HG02571 (cell line): ENCODE data around the gene TSHZ1.

Experiments used
- ATAC-seq: cut with Tn5 transposase; IDR thresholded peaks from one replicate; pipeline ENCODE4 v1.9.1; 2021; ENCODE audit warnings: mild to moderate bottlenecking, moderate library complexity; ENCODE audit not compliant: unreplicated experiment

Gene TSHZ1

GRCh38 chr18:75268364-75268646 lies 57.7 kb downstream of the TSHZ1 start:
- ATAC-seq: no peak

- ATAC-seq: no peak
These were observed 58.6 kb downstream of the TSHZ1 start for GRCh38 chr18:75269124-75269680.

GRCh38 chr18:75269696-75270095 lies 59.1 kb downstream of the TSHZ1 start:
- no peak for ATAC-seq

GRCh38 chr18:75271952-75272351 lies 61.4 kb downstream of the TSHZ1 start:
- ATAC-seq: no peak

GRCh38 chr18:75273817-75274216 lies 63.2 kb downstream of the TSHZ1 start:
- no peak for ATAC-seq

GRCh38 chr18:75275226-75275625 lies 64.6 kb downstream of the TSHZ1 start:
- no peak for ATAC-seq

- ATAC-seq: no peak
These were observed 66.4 kb downstream of the TSHZ1 start for GRCh38 chr18:75276818-75277609.

GRCh38 chr18:75277610-75277928 lies 67.0 kb downstream of the TSHZ1 start:
- ATAC-seq: no peak

GRCh38 chr18:75279381-75279780 lies 68.8 kb downstream of the TSHZ1 start:
- no peak for ATAC-seq

GRCh38 chr18:75280427-75281280 lies 70.1 kb downstream of the TSHZ1 start:
- no peak for ATAC-seq

- no peak for ATAC-seq
These were observed 72.1 kb downstream of the TSHZ1 start for GRCh38 chr18:75282746-75283145.

- no peak for ATAC-seq
These were observed 73.1 kb downstream of the TSHZ1 start for GRCh38 chr18:75283731-75284130.

GRCh38 chr18:75284566-75284965 lies 74.0 kb downstream of the TSHZ1 start:
- ATAC-seq: no peak

GRCh38 chr18:75285876-75286275 lies 75.3 kb downstream of the TSHZ1 start:
- no peak for ATAC-seq

- ATAC-seq: no peak
These were observed 76.4 kb downstream of the TSHZ1 start for GRCh38 chr18:75287006-75287405.

GRCh38 chr18:75287700-75288099 lies 77.1 kb downstream of the TSHZ1 start:
- ATAC-seq: no peak

- ATAC-seq: no peak
These were observed 79.2 kb downstream of the TSHZ1 start for GRCh38 chr18:75289761-75290160.

GRCh38 chr18:75290737-75291358 lies 80.3 kb downstream of the TSHZ1 start:
- no peak for ATAC-seq

GRCh38 chr18:75291460-75291859 lies 80.9 kb downstream of the TSHZ1 start:
- ATAC-seq: no peak

GRCh38 chr18:75293591-75293990 lies 83.0 kb downstream of the TSHZ1 start:
- no peak for ATAC-seq

- ATAC-seq: no peak
These were observed 87.1 kb downstream of the TSHZ1 start for GRCh38 chr18:75297731-75298130.
